GM21360 (cell line): Measurements from ENCODE around the gene STARD13.
"Not testable (repeated sequence)": the region's sequence is repeated elsewhere in the genome, so short reads cannot be mapped to it uniquely, and the experiment has no call there.

Source experiments
- ATAC-seq: cut with Tn5 transposase; IDR thresholded peaks from one replicate; pipeline ENCODE4 v1.9.1; 2021; ENCODE audit warnings: mild to moderate bottlenecking, moderate library complexity; ENCODE audit not compliant: unreplicated experiment

STARD13 gene

GRCh38 chr13:33257841-33258807, 27.4 kb downstream of the STARD13 start:
- no peak for ATAC-seq

- ATAC-seq: no peak
Observed at GRCh38 chr13:33256148-33256840, 29.3 kb downstream of the STARD13 start.

DNA sequence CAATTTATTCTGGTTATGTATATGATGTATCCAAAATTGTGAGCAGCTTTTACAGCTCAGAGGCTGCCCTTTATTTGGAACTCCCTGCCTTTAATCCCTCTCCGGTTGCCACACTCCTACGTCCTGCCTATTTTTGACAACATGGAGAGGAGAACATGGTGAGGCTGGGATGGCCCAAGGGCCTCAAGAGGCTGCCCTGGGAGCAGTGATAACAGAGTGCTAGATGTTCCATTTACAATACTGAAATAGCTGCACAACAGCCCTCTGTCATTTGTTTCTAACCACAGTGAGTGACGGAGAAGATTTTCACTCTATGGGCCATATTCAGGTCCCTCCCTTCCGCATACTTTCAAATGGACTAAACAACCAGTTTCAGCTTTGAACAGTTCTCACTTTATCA, 33.4 kb downstream of the STARD13 start:
- no peak for ATAC-seq

GRCh38 chr13:33251131-33251661, 34.4 kb downstream of the STARD13 start:
- ATAC-seq: peak; percentile 73

GRCh38 chr13:33250609-33251008, 34.9 kb downstream of the STARD13 start:
- no peak for ATAC-seq

DNA sequence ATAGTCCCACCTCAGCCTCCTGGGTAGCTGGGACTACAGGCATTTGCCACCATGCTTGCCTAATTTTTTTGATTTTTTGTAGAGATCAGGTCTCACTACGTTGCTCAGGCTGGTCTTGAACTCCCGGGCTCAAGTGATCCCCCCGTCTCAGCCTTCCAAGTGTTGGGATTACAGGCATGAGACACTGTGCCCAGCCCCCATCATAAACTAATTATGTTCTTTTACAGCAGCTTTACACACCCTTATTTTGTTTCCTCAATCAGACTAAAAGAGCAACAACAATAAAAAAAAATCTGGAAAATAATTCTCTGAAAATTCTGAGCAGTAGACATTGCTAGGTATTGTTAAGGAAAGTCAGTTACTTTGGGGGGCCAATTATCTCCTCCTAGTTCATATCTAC, 35.7 kb downstream of the STARD13 start:
- no peak for ATAC-seq

- no peak for ATAC-seq
Observed at GRCh38 chr13:33249066-33249465, 36.5 kb downstream of the STARD13 start.

DNA sequence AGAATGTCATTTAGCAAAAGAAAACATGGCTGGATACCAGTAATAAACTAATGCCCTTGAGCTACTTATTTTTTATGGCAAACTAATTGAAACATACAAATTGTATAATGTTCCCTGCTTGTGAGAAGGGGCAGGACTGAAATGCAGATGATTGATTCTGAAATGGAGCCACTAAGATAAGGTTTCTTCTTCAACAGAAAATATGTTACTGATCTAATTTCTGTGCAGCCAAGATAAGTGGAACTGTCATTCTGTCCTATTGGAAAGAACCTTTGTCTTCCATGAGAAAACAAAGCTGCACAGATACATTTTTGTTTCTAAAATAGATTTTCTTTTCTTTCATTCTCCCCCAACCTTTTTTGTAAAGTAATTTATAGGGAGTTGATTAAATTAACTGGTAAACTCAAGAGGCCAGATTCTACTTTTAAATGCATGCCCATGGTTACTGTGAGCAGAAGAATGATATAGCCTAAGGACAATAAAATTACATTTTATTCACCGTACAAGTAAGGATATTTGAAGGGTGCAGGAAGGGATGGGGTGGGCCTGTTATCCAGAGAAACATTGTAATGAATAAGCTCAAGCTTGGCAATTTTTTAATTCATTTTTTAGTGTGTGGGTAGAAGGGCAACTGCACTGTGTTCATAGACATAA, 39.9 kb downstream of the STARD13 start:
- no peak for ATAC-seq

GRCh38 chr13:33244907-33245287, 40.7 kb downstream of the STARD13 start:
- no peak for ATAC-seq

DNA sequence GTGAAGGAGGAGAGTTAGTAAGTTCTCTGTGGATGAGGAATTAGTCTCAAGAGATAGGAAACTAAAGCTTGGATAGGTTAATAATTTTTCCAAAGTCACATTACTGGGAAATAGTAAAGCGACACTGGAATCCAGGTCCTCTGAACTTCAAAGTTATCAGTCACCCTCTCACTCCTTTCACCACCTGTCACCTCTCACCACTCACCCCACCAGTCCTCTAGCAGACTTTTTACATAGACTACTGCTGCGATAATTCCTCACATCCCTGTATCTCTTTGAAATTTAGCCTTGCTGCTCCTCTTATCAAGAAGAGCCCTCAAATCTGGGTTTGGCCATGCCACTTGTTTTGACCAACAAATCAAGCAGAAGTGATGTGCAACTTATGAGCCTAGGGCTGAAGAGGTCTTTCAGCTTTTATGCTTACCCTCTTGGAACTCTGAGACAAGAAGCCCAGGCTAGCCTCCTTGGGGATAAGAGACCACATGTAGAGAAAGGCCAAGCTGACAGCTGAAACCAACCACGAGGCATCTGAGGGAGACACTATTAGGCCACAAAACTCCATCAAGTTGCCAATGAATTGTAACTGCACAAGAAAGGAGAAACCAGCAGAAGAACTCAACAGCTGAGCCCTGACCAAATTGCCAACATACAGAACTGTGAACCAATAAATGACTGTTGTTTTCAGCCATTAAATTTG, 41.2 kb downstream of the STARD13 start:
- ATAC-seq: no peak

- no peak for ATAC-seq
Observed at GRCh38 chr13:33242984-33243617, 42.5 kb downstream of the STARD13 start.

GRCh38 chr13:33242372-33242771, 43.2 kb downstream of the STARD13 start:
- ATAC-seq: not testable (repeated sequence)

DNA sequence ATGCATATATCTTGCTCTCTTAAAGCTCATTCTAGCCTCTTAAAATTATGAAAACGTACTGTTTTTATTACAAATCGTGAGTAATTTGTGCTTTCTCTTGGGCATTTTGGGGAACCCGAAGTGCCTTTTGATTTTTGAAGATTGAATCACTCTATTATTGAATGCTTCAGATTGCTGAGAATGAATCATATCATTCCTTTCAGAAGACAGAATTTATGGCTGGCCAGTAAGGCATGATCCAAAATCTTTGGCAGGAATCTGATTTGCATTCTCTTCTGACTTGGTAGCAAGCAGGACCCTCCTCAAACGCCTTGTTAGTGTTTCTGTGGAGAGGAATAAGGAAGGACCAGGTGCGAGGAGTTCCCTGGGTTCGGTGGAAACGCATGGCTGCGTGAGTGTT, 49.5 kb downstream of the STARD13 start:
- ATAC-seq: no peak

DNA sequence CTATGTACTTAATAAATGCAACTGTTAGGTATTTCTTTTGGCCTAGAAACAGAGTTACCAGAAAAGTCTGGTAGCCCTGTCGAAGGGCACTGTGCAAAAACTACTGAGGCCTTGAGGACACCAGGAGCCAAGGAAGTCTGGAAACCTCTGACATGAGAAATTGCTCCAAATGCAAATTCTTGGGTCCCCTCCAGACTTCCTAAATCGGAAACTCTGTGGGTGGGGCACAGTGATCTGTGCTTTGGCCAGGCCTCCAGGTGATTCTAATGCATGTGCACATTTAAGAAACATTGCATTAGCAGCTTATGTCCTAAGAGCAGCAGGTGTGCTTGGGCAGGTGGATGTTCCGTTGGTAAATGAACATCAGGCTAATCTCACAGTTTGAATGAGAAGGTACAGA, 50.0 kb downstream of the STARD13 start:
- no peak for ATAC-seq

DNA sequence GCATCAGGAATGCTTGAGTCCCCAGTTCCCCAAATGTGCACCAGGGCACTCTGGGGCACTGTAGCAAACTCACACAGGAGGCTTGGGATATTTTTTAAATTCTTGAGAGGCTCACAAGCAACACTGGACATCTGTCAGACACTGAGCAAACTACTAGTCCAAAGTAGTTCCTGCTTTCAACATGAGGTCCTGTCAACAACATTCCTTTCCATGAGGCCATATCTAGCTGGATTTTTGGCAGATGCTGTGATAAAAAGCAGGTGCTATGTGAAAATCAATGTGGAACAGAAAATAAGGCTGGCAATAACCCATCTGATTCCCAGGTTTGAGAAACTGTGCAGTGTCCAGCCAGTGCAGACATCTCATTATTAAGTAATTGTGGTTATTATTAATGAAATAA, 50.5 kb downstream of the STARD13 start:
- no peak for ATAC-seq

DNA sequence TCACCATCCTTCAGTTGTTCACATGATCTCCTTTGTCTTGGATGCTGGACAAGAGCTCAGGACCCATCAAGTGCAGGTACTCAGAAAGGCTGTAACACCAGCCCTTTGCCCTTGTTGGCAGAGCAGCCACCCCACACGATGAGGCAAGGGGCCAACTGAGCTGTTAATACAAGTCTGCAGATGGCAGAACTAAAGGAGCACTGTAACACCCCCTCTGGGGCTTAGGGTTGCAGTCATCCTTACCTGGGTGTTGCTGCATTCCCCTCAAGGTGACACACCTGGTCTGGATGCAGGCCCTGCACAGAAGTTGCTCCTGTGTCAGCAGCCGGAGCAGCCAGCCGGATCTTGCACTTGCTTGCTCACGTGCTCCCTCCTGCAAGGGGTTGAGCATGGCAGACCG, 52.0 kb downstream of the STARD13 start:
- no peak for ATAC-seq

GRCh38 chr13:33232883-33233282, 52.7 kb downstream of the STARD13 start:
- no peak for ATAC-seq

- ATAC-seq: no peak
Observed at GRCh38 chr13:33231339-33231738, 54.2 kb downstream of the STARD13 start.

- no peak for ATAC-seq
Observed at GRCh38 chr13:33230178-33230881, 55.2 kb downstream of the STARD13 start.
